Left ventricle myocardium inferior (tissue), 1 donor: Measurements from ENCODE around the gene CGB2. TPM values are rescaled to one million over a fixed set of nuclear protein-coding genes. Genes with fewer than 3 reads are reported as not detected.
A peak's percentile ranks its signal among the peaks of the same experiment; 100 is the strongest.

Experiments
- DNase-seq: peaks from one replicate; pipeline ENCODE4 v3.0.0-alpha.2; 2020
- H3K27ac ChIP-seq: fragments of 200-600 bp; replicated peaks from 2 replicates; pipeline ENCODE4 v1.8.0; 2021
- H3K27me3 ChIP-seq: fragments of 200-600 bp; 2 replicates; pipeline ENCODE4 v1.8.0; 2021; ENCODE audit warnings: low read depth
- H3K36me3 ChIP-seq: fragments of 200-600 bp; 2 replicates; pipeline ENCODE4 v1.8.0; 2021
- H3K4me1 ChIP-seq: fragments of 200-600 bp; 2 replicates; pipeline ENCODE4 v1.8.0; 2021
- H3K4me3 ChIP-seq: fragments of 200-600 bp; 2 replicates; pipeline ENCODE4 v1.8.0; 2021; ENCODE audit warnings: mild to moderate bottlenecking, moderate library complexity
- H3K9me3 ChIP-seq: fragments of 200-600 bp; replicated peaks from 2 replicates; pipeline ENCODE4 v1.8.0; 2021
- intact Hi-C: fragments of 100-400 bp; cut with micrococcal nuclease; formaldehyde crosslinking; loops from one replicate; pipeline ENCODE4 v1.11.0; 2022
- total RNA-seq: library from RNA; stranded (reverse); fragmentation: NEBNext Ultra II Directional; extraction: Animal tissue kit (Norgen Biotek cat#: 25700); gene quantifications from one replicate; pipeline ENCODE4 v1.2.1, GENCODE V29; 2021
- TF ChIP-seq, protein P1 (sequence below): fragments of 200-600 bp; IDR thresholded peaks from 2 replicates; pipeline ENCODE4 v1.8.0; 2021; ENCODE audit warnings: antibody characterized with exemption, mild to moderate bottlenecking, borderline replicate concordance
- donor health status: DM: no; HTN: yes; CAD: no; lungs with severe emphysema.

CGB2 gene
- total RNA-seq, 1 donor from 2014 or later, result not detected

DNA sequence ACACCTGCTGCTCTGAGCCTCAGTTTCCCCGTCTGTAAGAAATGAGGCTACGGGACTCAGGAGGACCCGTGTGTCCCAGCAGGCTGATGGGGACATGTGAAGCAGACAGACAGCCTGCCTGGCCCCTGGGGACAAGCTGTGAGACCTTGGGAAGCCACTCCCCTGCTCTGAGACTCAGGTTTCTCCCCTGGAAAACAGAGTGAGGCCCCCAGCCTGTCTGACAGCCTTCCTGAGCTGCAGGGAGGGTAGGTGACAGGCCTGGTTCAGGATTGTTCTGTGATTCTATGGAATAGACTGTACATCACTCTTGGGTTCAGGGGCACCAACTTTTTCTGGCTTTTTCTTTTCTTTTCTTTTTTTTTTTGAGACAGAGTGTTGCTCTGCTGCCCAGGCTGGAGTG, 35.9 kb downstream of the CGB2 start:
- no peak overlapping the region for H3K4me3 ChIP-seq
- H3K27me3 ChIP-seq, result peaks cover 95% of the 10 kb centered on the region
- H3K27ac ChIP-seq, result no peak overlapping the region
- intact Hi-C loops, result no loop called here
- no peak for DNase-seq
- H3K4me1 ChIP-seq, result peaks cover 24% of the 10 kb centered on the region
- H3K36me3 ChIP-seq, result no peaks in the 10 kb centered on the region
- TF ChIP-seq, protein P1, sequence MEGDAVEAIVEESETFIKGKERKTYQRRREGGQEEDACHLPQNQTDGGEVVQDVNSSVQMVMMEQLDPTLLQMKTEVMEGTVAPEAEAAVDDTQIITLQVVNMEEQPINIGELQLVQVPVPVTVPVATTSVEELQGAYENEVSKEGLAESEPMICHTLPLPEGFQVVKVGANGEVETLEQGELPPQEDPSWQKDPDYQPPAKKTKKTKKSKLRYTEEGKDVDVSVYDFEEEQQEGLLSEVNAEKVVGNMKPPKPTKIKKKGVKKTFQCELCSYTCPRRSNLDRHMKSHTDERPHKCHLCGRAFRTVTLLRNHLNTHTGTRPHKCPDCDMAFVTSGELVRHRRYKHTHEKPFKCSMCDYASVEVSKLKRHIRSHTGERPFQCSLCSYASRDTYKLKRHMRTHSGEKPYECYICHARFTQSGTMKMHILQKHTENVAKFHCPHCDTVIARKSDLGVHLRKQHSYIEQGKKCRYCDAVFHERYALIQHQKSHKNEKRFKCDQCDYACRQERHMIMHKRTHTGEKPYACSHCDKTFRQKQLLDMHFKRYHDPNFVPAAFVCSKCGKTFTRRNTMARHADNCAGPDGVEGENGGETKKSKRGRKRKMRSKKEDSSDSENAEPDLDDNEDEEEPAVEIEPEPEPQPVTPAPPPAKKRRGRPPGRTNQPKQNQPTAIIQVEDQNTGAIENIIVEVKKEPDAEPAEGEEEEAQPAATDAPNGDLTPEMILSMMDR, result no peak
- no peaks in the 10 kb centered on the region for H3K9me3 ChIP-seq

DNA sequence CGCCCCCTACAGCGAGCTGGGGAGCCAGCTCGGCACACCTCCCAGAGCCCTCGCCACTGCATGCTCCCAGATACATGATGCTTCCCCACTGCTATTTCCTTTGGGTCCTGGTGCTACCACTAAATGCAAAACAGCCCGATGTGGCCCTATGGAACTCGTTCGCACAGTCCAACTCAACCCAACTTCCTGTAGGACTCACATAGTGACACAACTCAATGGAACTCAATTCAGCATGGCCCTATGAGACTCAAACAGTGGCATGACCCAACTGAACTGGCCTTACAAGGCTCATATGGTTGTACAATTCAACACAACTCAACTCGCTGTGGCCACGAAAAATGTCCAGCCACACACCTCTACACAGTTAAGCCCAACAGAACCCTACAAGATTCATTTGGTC, 37.3 kb downstream of the CGB2 start:
- Histone ChIP-seq H3K4me3 (no peak overlapping the region), H3K27ac (no peak overlapping the region), H3K36me3 (no peaks in the 10 kb centered on the region), H3K27me3 (peaks cover 95% of the 10 kb centered on the region), H3K9me3 (no peaks in the 10 kb centered on the region), H3K4me1 (peaks cover 24% of the 10 kb centered on the region)
- intact Hi-C loops, result no loop called here
- DNase-seq, result no peak
- TF ChIP-seq, protein P1, result no peak

DNA sequence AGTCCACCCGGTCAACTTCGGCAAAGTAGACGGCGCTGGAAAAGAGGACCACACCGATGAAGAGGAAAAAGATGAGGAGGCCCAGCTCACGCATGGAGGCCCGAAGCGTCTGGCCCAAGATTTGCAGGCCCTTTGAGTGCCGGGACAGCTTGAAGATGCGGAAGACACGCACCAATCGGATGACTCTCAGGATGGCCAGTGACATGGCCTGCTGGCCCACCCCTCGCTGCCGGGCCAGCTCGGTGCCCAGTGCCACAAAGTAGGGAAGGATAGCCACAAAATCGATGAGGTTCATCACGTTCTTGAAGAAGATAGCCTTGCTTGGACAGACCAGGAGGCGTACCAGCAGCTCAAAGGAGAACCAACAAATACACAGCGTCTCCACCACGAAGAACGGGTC, 38.7 kb downstream of the CGB2 start:
- DNase-seq, result no peak
- intact Hi-C loops, result no loop called here
- TF ChIP-seq, protein P1, result no peak
- Histone ChIP-seq H3K36me3 (no peaks in the 10 kb centered on the region), H3K27ac (no peak overlapping the region), H3K4me3 (no peak overlapping the region), H3K9me3 (no peaks in the 10 kb centered on the region), H3K27me3 (peaks cover 88% of the 10 kb centered on the region), H3K4me1 (peaks cover 13% of the 10 kb centered on the region)

DNA sequence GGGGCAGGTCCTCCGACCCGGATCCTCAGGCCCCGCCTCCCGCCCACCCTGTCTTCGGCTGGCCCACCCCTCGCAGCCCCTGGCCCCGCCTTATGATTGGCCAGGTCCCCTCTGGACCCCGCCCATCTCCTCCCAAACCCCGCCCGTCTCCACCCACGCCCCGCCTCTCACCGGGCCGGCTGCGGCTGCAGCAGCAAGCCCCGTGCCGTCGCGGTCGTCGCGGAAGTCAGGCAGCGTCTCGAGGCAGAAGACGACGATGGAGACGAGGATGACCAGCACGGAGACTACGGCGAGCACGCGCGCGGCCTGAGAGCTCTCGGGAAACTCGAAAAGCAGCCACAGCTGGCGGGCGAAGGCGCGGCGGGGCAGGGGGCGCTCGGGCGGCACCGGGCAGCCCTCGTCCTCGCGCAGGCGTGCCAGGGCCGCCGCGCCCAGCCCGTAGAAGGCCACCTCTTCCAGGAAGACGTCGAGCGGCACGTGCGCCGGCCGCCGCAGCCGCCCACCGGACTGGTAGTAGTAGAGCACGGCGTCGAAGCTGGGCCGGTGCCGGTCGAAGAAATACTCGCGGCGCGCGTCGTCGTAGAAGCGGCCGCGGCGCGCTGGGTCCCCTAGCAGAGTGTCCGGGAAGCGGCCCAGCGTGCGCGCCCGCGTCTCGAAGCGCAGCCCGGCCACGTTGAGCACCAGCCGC, 40.3 kb downstream of the CGB2 start:
- Histone ChIP-seq H3K4me1 (peaks cover 6% of the 10 kb centered on the region), H3K36me3 (no peaks in the 10 kb centered on the region), H3K27ac (no peak overlapping the region), H3K4me3 (peak overlapping the region; percentile 43), H3K27me3 (peaks cover 75% of the 10 kb centered on the region), H3K9me3 (no peaks in the 10 kb centered on the region)
- intact Hi-C loops, result no loop called here
- DNase-seq, result no peak
- TF ChIP-seq, protein P1, result no peak

DNA sequence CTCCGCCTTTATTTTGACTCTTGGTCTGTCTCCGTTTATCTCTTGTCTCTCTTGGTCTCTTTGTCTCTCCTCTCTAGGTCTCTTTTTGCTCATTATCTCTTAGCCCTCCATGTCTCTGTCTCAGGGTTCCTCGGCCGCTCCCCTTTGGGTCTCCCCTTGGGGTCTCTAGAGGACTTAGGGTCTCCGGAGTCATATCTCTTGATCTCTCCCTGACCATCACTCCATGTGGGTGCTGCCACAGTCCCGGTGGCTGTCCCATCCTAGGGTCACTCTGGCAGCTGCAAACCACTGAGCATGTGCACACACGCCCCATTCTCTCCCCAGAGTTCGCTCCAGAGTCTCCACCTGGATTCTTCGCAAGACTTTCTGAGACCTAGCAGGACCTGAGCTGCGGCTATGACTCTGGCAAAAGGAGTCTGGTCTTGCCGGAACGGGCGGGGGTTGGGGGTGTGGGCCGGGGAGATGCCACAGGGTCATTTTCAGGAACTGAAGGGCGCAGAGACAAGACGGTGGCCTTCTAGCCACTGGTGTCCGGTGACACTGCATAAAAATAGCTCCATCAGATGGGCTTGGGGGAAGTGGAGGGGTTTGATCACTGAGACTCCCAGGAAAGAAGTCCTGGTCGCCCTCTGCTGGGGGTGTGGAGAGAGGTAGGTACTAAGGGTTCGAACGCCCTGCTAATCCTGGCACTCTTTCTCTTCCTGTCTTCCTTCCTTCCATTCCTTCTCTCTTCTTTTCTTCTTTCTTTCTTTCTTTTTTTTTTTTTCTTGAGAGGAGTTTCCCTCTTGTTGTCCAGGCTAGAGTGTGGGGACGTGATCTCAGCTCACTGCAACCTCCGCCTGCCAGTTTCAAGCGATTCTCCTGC, 42.1 kb downstream of the CGB2 start:
- H3K36me3 ChIP-seq, result no peaks in the 10 kb centered on the region
- H3K9me3 ChIP-seq, result no peaks in the 10 kb centered on the region
- H3K27ac ChIP-seq, result no peak overlapping the region
- TF ChIP-seq, protein P1, result peak; percentile 19
- H3K4me1 ChIP-seq, result peaks cover 6% of the 10 kb centered on the region
- intact Hi-C loops, result no loop called here
- peaks cover 59% of the 10 kb centered on the region for H3K27me3 ChIP-seq
- DNase-seq, result no peak
- no peak overlapping the region for H3K4me3 ChIP-seq
